HG03558 (cell line): ENCODE measurements around the gene ANKRD42.

Source experiments
- ATAC-seq: cut with Tn5 transposase; IDR thresholded peaks from one replicate; pipeline ENCODE4 v1.9.1; 2021; ENCODE audit warnings: moderate number of reproducible peaks; ENCODE audit not compliant: unreplicated experiment; ENCODE audit errors: extremely low read depth

Gene ANKRD42

GRCh38 chr11:83284501-83285150 is 91.1 kb downstream of the ANKRD42 start:
- no peak for ATAC-seq

- ATAC-seq, result peak; percentile 24
These were observed 91.7 kb downstream of the ANKRD42 start for GRCh38 chr11:83285151-83285770.

DNA sequence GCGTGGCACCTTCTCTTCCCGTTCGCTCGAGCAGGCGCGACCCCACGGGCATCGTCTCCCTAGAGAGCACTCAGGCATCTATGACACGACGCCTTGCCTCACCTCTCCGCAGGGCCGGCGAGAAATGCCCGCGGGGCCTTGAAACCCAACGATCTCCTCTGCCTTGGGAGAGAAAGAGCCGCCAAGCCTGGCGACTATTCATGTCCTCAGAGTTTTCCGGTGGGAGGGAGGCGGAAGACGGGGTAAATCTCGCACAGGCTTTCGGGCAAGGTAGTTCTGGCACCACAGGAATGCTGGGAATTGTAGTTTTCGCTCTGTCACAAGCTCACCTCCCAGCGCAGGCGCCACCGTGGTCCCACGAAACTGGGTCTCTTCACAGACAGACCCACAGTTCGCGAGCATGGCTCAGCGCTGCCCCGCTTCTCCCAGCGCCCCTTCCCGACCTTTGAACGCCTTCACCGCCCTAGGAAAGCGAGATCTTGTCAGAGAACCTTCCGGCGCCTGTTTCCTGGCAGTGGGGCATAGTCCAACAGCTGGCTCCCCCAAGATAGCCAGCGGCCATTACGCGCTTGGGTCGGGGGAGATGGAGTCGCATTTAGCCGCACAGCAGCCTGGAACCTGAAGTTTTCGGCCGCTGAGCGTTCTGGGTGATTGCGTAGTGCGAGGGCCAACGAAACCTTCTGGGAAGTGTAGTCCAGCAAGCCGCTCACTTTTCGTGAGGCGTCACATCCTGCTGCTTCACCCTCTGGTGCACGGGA is 92.4 kb downstream of the ANKRD42 start, which contains the start of gene CCDC90B:
CCDC90B (minus strand) TSS at position 597 of the 758 bp plus-strand sequence; CDS start at position 202, 395 bp downstream.
- ATAC-seq, result peak; percentile 79

DNA sequence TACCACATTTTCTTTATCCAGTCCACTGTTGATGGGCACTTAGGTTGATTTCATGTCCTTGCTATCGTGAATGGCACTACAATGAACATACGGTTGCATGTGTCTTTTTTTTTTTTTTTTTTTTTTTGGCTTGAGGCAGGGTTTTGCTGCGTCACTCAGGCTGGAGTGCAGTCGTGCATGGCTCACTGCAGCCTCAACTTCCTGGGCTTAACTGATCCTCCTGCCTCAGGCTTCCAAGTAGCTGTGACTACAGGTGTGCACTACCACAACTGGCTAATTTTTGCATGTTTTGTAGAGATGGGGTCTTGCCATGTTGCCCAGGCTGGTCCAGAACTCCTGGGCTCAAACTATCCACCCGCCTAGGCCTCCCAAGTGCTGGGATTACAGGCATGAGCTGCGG is 94.1 kb downstream of the ANKRD42 start:
- no peak for ATAC-seq

- peak; percentile 55 for ATAC-seq
These were observed 99.4 kb downstream of the ANKRD42 start for GRCh38 chr11:83292709-83293456.

DNA sequence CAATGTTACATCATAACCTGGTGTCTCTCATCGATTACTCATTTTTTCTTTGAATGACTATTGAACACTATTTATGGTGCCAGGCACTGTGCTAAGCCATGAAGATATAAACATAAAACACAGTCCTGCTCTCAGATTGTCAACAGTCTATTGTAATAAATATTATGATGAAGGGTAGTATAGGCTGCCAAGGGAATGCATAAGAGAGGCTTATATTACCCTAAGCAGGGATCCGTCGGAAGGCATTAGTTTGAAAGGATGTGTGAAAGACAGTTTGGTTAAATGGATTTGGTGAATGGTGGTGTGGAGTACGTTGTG is 99.9 kb downstream of the ANKRD42 start:
- no peak for ATAC-seq

DNA sequence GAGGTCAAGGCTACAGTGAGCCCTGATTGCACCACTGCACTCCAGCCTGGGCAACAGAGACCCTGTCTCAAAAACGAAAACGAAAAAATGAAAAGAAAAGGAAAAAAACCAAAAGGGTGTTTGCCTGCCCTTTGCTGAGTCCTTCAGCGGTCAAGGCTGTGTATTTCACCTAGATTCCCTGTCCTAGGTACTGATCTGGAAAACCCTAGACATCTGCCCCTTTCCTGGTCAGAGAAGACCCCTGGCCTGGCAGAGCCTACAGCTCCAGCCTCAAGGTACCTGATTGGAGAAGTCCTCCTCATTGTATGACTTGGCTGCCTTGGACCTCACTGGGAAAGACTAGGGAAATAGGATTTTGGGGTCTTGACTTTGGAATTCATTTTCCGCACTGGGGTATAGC is 100.7 kb downstream of the ANKRD42 start:
- no peak for ATAC-seq
